GM12878 (cell line): ENCODE results near the gene GRHL1. TPM values are rescaled to one million over a fixed set of nuclear protein-coding genes. Genes with fewer than 3 reads are reported as not detected.

Experiments used
- ATAC-seq: fragments of 200-7000 bp; cut with Tn5 transposase; 3 replicates; pipeline ENCODE4 v1.9.1; 2020; ENCODE audit warnings: mild to moderate bottlenecking, moderate library complexity
- BruUV-seq: library from RNA; stranded (reverse); fragments of 400-500 nt; replicated peaks from 2 replicates; lab custom pipeline; 2021; lab: Mats Ljungman, UMichigan
- CTCF ChIA-PET: fragments of 300-600 bp; sonication (Branson Sonifier 250); formaldehyde crosslinking; extraction: SDS; loops from one replicate; lab custom pipeline; 2021; ENCODE audit warnings: inconsistent platforms; lab: Yijun Ruan, JAX
- POLR2A ChIA-PET: fragments of 350-600 bp; formaldehyde crosslinking; extraction: SDS; loops from one replicate; lab custom pipeline; 2021; ENCODE audit warnings: inconsistent platforms; lab: Charles Lee
- RAD21 ChIA-PET: fragments of 300-600 bp; sonication (Branson Sonifier 250); formaldehyde crosslinking; loops from one replicate; lab custom pipeline; 2023; ENCODE audit warnings: antibody characterized with exemption; ENCODE audit not compliant: unreplicated experiment; lab: Charles Lee
- SMC1A ChIA-PET: fragments of 300-600 bp; sonication (Branson Sonifier 250); formaldehyde crosslinking; loops from one replicate; lab custom pipeline; 2023; ENCODE audit not compliant: unreplicated experiment, uncharacterized antibody; lab: Charles Lee
- DNase-seq: peaks from one replicate; pipeline ENCODE4 v3.0.0-alpha.2; 2011; ENCODE audit warnings: low read depth, low spot score
- FAIRE-seq: peaks from 3 replicates; lab custom pipeline; 2011; peaks lifted over from hg19 to GRCh38; lab: Jason Lieb, UNC
- H2AFZ ChIP-seq: 2 replicates; pipeline ENCODE4 v1.6.0; 2011; ENCODE audit warnings: low read depth, low read length, control low read depth; ENCODE audit not compliant: control insufficient read depth
- H3K27ac ChIP-seq: 2 replicates; pipeline ENCODE4 v1.5.1; 2011; ENCODE audit warnings: control low read depth; ENCODE audit not compliant: control insufficient read depth, insufficient read depth
- H3K27me3 ChIP-seq, 2 experiments: replicated peaks in 1 of 2; 2 replicates each; pipeline versions ENCODE4 v1.6.0 to v1.6.1; 2011; ENCODE audit warnings: low read length in 1 of 2; ENCODE audit not compliant: control insufficient read depth in 2 of 2, insufficient read depth in 2 of 2
- H3K36me3 ChIP-seq, 2 experiments: 2 replicates each; pipeline ENCODE4 v1.5.1; 2011; ENCODE audit warnings: low read length in 1 of 2; ENCODE audit not compliant: control insufficient read depth in 2 of 2, insufficient read depth in 2 of 2
- H3K4me1 ChIP-seq: 2 replicates; pipeline ENCODE4 v1.6.1; 2011; ENCODE audit warnings: mild to moderate bottlenecking, low read length, moderate library complexity, mixed read lengths; ENCODE audit not compliant: control insufficient read depth, insufficient read depth
- H3K4me2 ChIP-seq: 2 replicates; pipeline ENCODE4 v1.6.0; 2011; ENCODE audit warnings: control low read depth; ENCODE audit not compliant: control insufficient read depth, insufficient read depth
- H3K4me3 ChIP-seq: fragments of 200-600 bp; sonication (generic); 2 replicates; pipeline ENCODE4 v1.5.1; 2016
- H3K79me2 ChIP-seq: 2 replicates; pipeline ENCODE4 v1.6.0; 2011; ENCODE audit warnings: low read length; ENCODE audit not compliant: control insufficient read depth, insufficient read depth
- H3K9ac ChIP-seq: 2 replicates; pipeline ENCODE4 v1.8.0; 2011; ENCODE audit warnings: low read length, control low read depth, mixed read lengths; ENCODE audit not compliant: control insufficient read depth, insufficient read depth
- H3K9me3 ChIP-seq: replicated peaks from 3 replicates; pipeline ENCODE4 v1.5.1; 2011; ENCODE audit warnings: mild to moderate bottlenecking, low read length; ENCODE audit not compliant: control insufficient read depth, insufficient read depth
- H4K20me1 ChIP-seq: 2 replicates; pipeline ENCODE4 v1.6.0; 2011; ENCODE audit not compliant: control insufficient read depth, insufficient read depth
- BHLHE40 ChIP-seq, 2 experiments: fragments of 450-650 bp in 1 of 2; IDR thresholded peaks; 2 replicates each; pipeline ENCODE4 v1.6.1; 2011 to 2017; ENCODE audit warnings: low read depth in 2 of 2, borderline replicate concordance in 1 of 2, improper control_type of control experiment in 1 of 2, low read length in 1 of 2, mild to moderate bottlenecking in 1 of 2
- CHD2 ChIP-seq: IDR thresholded peaks from 2 replicates; pipeline ENCODE4 v1.6.1; 2011; ENCODE audit warnings: low read depth, low read length, improper control_type of control experiment, borderline replicate concordance
- HDAC2 ChIP-seq: fragments of 200-600 bp; sonication (generic); IDR thresholded peaks from 2 replicates; pipeline ENCODE4 v1.6.1; 2017
- NR2F1 ChIP-seq: fragments of 450-650 bp; conservative IDR thresholded peaks from 2 replicates; pipeline ENCODE4 v1.6.1; 2017; ENCODE audit warnings: mild to moderate bottlenecking
- YBX1 ChIP-seq: fragments of 450-650 bp; IDR thresholded peaks from 2 replicates; pipeline ENCODE4 v1.6.1; 2016; ENCODE audit warnings: antibody characterized with exemption
- ZNF687 ChIP-seq: fragments of 450-650 bp; IDR thresholded peaks from 2 replicates; pipeline ENCODE4 v1.6.1; 2017; ENCODE audit warnings: mild to moderate bottlenecking, moderate library complexity
- WGBS: methylation state at CpG from one replicate; pipeline ENCODE4 v1.1.6; 2016; ENCODE audit warnings: low lambda C conversion rate; ENCODE audit not compliant: insufficient replicate concordance, insufficient coverage; ENCODE audit errors: missing lambda C conversion rate; 5-methylcytosine and 5-hydroxymethylcytosine counted together
- in situ Hi-C: fragments of 300-500 bp; cut with MboI; formaldehyde crosslinking; loops from 9 replicates; pipeline ENCODE4 v1.14.3; 2018; ENCODE audit warnings: mixed read lengths
- intact Hi-C: fragments of 100-400 bp; cut with micrococcal nuclease; formaldehyde crosslinking; loops from one replicate; pipeline ENCODE4 v1.14.2; 2022; ENCODE audit not compliant: unreplicated experiment
- polyA plus RNA-seq, 11 experiments: library from polyadenylated mRNA; depleted of rRNA in 4 of 11; unstranded in 6 of 11; stranded (reverse) in 5 of 11; fragments of >200 nt; fragmentation: Nextera tagmentation in 4 of 11; fragmentation: Illumina TruSeq in 1 of 11; extraction: Ambion mirVana in 4 of 11; extraction: Trizol in 1 of 11; gene quantifications; 1 replicate in 1 of 11; 2 replicates in 10 of 11; pipeline versions ENCODE4 v1.2.1 to v1.2.3, GENCODE V29; 2011 to 2016; ENCODE audit warnings: inconsistent platforms in 2 of 11, missing spikeins in 2 of 11, low read depth in 1 of 11
- total RNA-seq, 4 experiments: library from RNA; depleted of rRNA in 3 of 4; stranded (reverse); fragments of >200 nt in 3 of 4; fragmentation: Illumina TruSeq in 1 of 4; extraction: Trizol in 1 of 4; gene quantifications; 2 replicates each; pipeline versions ENCODE4 v1.2.1 to v1.2.3, GENCODE V29; 2013 to 2021
- TF ChIP-seq, protein P1 (sequence below), 3 experiments: IDR thresholded peaks in 2 of 3; conservative IDR thresholded peaks in 1 of 3; 2 replicates each; pipeline ENCODE4 v1.5.1; 2011; ENCODE audit warnings: low read depth in 3 of 3, low read length in 3 of 3, mild to moderate bottlenecking in 3 of 3, control low read depth in 2 of 3, moderate library complexity in 2 of 3, inconsistent platforms in 1 of 3, mixed read lengths in 1 of 3; ENCODE audit not compliant: control insufficient read depth in 2 of 3, insufficient read depth in 1 of 3; ENCODE audit errors: extremely low read depth in 1 of 3

The GRHL1 gene
- total and polyA plus RNA-seq, 10 of the 15 experiments (the other 5 are each of a cell fraction or from before 2014, with no cell fraction given), result 0.09 to 0.81 (median 0.28) TPM; not detected in 1

DNA sequence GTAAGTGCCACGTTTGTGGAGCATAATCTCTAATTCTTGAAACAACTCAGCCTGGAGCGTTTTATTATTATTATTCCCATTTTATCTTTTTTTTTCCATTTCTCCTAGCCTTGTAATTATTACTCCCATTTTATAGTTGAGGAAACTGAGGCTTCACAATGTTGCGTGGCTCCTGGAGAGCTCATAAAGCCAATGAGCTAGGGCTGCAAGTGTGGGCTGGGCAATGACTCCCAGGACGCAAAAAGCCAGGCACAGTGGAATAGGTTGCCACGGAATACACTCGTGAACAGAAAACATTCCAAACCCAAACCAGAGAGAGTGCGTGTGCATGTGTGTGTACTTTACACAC lies 78.4 kb downstream of the GRHL1 start:
- no peak for DNase-seq
- SMC1A ChIA-PET, result interaction anchor here (0.8 to 2.6 kb wide), 6 partner anchors 17 to 231 kb away, joined by 3 to 19 read pairs (median 3); no protein-coding TSS in a partner anchor
- RAD21 ChIA-PET, result interaction anchor here (0.6 to 2.6 kb wide), 5 partner anchors 19 to 631 kb away, joined by 3 to 15 read pairs (median 5); no protein-coding TSS in a partner anchor
- ATAC-seq, result no peak
- Histone ChIP-seq H3K9me3 (no peaks in the 10 kb centered on the region), H3K27me3 (peaks cover 0 to 3% of the 10 kb centered on the region in 2 experiments; a peak in 1 of 4 replicates), H4K20me1 (no peaks in the 10 kb centered on the region), H2AFZ (no peak overlapping the region), H3K4me1 (peaks cover 11% of the 10 kb centered on the region), H3K36me3 (no peaks in the 10 kb centered on the region)
- in situ Hi-C loops, result no loop called here
- 54% methylated on average over 7 of the region's 7 CpGs for WGBS
- intact Hi-C loops, result no loop called here
- CTCF ChIA-PET, result interaction anchor here (0.7 to 6.4 kb wide), 9 partner anchors 10 to 789 kb away, joined by 3 to 34 read pairs (median 6); no protein-coding TSS in a partner anchor
- POLR2A ChIA-PET, result interaction anchor here (0.5 kb wide), 1 partner anchor 34 kb away, joined by 4 read pairs; no protein-coding TSS in a partner anchor
- no peak for TF ChIP-seq HDAC2
- TF ChIP-seq BHLHE40 (IDR thresholded peaks at IDR 0.05; ENCODE audit: borderline replicate concordance in 1 of 2, low read depth in 2 of 2, low read length in 1 of 2), result no peak
- no peak for TF ChIP-seq YBX1
- TF ChIP-seq, protein P1, sequence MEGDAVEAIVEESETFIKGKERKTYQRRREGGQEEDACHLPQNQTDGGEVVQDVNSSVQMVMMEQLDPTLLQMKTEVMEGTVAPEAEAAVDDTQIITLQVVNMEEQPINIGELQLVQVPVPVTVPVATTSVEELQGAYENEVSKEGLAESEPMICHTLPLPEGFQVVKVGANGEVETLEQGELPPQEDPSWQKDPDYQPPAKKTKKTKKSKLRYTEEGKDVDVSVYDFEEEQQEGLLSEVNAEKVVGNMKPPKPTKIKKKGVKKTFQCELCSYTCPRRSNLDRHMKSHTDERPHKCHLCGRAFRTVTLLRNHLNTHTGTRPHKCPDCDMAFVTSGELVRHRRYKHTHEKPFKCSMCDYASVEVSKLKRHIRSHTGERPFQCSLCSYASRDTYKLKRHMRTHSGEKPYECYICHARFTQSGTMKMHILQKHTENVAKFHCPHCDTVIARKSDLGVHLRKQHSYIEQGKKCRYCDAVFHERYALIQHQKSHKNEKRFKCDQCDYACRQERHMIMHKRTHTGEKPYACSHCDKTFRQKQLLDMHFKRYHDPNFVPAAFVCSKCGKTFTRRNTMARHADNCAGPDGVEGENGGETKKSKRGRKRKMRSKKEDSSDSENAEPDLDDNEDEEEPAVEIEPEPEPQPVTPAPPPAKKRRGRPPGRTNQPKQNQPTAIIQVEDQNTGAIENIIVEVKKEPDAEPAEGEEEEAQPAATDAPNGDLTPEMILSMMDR (IDR thresholded peaks at IDR 0.05 in 2 of 3, conservative IDR thresholded peaks at IDR 0.05 in 1 of 3; ENCODE audit: control insufficient read depth in 2 of 3, extremely low read depth in 1 of 3, insufficient read depth in 1 of 3, low read depth in 3 of 3, low read length in 3 of 3), result no peak
- no peak for TF ChIP-seq NR2F1
- no peak for TF ChIP-seq ZNF687
- no peak for TF ChIP-seq CHD2
- TF ChIP-seq, all 136 proteins: peak for 0
- no peaks in the 10 kb centered on the region for H3K79me2 ChIP-seq
- no peak overlapping the region for H3K27ac ChIP-seq
- no peak overlapping the region for H3K4me2 ChIP-seq
- H3K4me3 ChIP-seq, result no peak overlapping the region
- no TSS peak for BruUV-seq
- no peak for FAIRE-seq
- H3K9ac ChIP-seq, result no peak overlapping the region
